VCaP (cell line): Measurements from ENCODE around the gene TUBB2B.

ENCODE experiments used
- H3K27ac ChIP-seq: fragments of 450-650 bp; 2 replicates; pipeline ENCODE4 v1.5.1; 2017
- TF ChIP-seq, protein P1 (sequence below): fragments of 450-650 bp; conservative IDR thresholded peaks from 2 replicates; pipeline ENCODE4 v1.5.1; 2017; ENCODE audit warnings: mild to moderate bottlenecking, moderate library complexity

TUBB2B gene

DNA sequence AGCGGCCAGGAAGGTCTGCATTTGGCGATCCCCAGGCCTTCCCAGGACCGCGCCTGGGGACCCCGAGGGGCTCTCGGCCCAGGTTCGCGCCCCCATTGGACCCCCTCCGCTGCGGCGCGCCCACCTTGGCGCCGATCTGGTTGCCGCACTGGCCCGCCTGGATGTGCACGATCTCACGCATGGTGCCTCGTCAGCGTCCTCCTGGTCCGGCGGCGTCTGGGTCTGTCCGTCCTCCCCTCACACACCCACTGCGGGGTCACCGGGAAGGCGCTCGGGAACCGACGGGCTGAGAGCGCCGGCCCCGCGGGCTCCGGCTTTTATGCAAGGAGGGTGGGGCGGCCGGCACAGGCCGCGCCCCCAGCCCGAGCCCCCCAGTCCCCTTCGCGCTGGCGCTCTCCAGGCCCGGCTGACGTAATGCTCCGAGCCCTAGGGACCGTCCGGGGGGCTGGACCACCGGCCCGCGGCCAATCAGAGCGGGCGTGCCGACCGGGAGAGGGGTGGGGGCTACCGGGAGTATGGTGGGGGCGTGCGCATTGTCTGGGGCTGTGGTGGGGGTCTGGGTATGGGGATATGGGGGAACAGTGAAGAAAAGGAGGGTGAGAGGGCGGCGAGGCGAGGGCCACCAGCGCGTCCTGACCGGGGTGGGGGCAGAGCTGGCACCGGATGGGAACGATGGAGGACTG, at the start of gene TUBB2B:
TUBB2B (minus strand) TSS at position 291 of the 683 bp plus-strand sequence; CDS start at position 181, 110 bp downstream.
- peak within 1 kb of the TSS; percentile 38; the same call in 1 of the 2 replicates for H3K27ac ChIP-seq
- TF ChIP-seq, protein P1, sequence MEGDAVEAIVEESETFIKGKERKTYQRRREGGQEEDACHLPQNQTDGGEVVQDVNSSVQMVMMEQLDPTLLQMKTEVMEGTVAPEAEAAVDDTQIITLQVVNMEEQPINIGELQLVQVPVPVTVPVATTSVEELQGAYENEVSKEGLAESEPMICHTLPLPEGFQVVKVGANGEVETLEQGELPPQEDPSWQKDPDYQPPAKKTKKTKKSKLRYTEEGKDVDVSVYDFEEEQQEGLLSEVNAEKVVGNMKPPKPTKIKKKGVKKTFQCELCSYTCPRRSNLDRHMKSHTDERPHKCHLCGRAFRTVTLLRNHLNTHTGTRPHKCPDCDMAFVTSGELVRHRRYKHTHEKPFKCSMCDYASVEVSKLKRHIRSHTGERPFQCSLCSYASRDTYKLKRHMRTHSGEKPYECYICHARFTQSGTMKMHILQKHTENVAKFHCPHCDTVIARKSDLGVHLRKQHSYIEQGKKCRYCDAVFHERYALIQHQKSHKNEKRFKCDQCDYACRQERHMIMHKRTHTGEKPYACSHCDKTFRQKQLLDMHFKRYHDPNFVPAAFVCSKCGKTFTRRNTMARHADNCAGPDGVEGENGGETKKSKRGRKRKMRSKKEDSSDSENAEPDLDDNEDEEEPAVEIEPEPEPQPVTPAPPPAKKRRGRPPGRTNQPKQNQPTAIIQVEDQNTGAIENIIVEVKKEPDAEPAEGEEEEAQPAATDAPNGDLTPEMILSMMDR, result no peak

DNA sequence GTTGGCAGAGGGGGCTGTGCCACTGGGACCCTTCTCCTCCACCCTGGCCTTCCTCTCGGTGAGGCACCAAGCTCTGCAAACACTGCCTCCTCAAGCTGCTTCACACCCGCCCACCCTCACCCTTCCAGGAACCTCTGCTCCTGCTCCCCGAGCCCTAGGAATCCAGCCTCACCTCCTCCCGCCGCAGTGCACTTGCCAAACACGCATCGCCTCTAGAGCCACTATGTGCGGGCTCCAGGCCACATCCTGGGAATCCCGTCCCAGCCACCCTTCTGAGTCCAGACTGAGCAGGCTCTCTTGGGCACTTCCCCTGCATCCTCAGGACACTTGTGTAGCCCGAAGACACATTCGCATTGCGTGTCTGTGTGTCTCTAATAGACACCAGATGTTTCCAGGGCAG, 49.8 kb upstream of the TUBB2B start:
- TF ChIP-seq, protein P1, result no peak

DNA sequence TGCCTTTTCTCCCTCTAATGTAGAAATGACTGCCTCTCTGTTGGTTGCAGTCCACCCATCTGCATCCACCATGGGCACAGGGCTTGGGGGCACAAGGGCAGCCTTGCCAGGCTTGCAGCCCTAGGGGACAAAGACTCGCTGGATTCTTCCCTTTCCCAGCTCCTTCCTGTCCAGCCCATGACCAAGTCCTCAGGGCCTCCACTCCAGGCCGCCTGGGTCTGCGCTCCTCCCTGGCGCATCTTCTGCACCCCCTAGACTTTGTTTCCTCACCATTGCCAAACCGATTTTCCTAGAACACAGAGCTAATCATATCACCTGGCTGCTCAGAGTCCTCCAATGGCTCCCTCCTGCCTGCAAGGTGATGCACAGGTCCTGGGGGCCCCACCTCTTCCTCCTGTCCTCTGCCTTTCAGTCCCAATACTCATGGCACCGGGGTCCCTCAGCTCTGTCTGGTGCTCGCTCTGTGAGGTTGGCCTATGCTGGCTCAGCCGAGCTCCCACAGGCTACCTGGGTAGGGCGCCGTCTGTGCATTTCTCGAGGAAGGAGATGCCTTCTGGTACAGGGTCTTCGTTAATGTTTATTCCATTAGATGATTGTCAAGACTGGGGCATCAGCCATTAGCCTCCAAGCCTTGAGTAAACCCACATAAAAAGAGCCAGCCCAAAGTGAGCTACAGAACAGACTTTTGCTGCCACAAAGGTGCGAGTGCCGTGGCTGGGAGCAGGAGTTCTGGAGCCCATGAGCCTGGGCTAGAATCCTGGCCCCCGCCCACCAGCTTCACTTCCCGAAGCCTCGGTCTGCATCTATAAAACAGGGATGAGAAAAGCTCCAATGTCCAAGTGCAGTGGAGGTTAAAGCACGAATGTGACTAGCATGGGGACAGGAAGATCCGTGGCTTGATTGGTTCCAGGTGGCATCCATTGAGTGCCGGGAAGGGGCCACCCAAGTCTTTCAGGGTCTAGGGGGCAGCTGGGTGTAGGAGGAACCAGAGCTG, 49.0 kb upstream of the TUBB2B start:
- no peak overlapping the region for H3K27ac ChIP-seq
- TF ChIP-seq, protein P1, result no peak

More for the DNA sequence above, 49.8 kb upstream of the TUBB2B start:
- no peak overlapping the region; the same call in 1 of the 2 replicates for H3K27ac ChIP-seq

DNA sequence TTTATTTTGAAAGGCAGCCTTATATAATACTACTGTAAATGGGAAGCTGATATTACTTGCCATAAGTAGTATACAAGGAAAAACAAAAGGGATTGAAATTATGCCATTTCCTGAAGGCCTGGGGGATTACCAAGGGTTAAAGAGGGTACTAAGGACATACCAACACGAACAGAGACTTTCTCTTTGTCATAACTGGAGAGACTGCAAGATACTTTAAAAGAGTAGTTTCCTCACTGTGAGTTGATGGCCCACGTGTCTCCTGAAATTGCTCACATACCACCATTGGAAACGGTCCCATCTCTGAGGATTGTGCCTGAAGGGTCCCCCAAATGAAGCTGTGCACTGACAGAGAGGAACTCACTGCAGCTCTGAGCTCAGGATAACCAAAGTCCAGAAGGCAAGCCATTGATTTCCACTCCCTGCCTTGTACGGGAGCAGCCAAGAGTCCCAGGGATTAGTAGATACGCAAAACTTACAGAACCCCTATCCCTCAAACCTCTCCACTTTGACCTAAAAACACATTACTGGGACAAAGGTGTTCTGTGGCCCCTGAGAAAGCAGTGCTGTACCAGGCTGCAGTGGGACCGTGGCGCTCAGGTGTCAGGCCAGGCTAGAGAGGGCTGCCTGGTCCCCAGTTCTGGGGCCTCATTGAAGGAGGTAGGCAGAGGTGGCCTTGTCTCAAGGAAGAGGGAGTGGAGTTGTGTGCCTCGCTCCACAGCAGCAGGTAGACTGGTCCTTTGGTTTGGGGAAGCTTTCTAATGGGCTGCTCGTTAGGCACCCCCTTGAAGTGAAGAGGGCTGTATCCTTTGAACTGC, 46.5 kb upstream of the TUBB2B start:
- no peak overlapping the region for H3K27ac ChIP-seq
- TF ChIP-seq, protein P1, result no peak

DNA sequence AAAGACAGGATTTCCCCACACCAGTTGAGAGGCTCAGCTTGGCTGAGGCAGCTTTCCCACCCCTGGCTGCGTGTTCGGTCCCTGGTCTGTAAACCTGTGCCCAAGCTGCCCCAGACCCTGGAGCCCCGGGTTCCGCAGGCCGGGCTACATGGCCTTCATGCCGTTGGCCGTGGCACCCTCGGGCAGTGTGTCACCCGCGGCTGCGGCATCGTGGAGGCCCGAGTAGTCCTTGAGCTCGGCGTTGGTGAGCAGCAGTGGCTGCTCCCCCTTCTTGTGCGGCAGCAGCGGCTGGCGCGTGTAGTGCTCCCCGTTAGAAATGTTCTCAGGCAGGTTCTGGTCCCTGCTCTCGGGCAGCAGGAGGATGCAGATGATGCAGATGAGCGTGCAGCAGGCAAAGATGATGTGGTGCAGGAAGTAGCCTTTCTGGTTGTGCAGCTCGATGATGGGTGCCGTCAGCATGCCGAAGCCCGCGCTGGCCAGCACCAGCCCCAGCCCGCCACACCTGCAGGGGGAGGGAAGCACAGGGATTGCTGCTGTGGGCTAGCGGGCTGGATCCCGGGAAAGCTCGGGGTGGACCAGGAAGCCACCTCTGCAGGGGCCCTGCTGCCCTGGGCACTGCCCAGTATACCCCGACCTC, 45.6 kb upstream of the TUBB2B start:
- H3K27ac ChIP-seq, result no peak overlapping the region
- TF ChIP-seq, protein P1, result no peak

DNA sequence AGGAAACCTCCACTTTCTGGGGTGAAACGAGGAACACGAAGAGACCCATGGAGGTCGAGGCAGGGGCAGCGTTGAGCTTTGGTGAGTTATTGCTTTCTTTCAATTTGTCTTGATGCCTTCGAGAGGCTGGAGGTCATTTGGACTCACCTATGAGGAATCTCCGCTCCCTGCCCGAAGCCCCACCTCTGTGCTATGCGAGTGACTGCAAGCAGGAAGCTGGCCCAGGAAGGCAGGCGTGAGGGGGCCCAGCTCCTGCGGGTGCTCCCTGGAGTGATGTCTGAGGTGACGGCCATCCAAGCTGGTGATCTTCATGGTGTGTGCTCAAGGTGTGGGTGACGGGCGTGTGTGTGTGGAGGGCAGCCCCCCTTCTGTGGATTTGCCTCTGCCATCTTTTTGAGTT, 44.3 kb upstream of the TUBB2B start:
- TF ChIP-seq, protein P1, result no peak
- H3K27ac ChIP-seq, result no peak overlapping the region
